Endothelial cell of hepatic sinusoid (primary cell): ENCODE data around the gene ACTL10.

Experiments
- in situ Hi-C: cut with HindIII; loops from 2 replicates; pipeline ENCODE4 v1.10.0; 2017; ENCODE audit warnings: low sequenced_read_pairs

Gene ACTL10

DNA sequence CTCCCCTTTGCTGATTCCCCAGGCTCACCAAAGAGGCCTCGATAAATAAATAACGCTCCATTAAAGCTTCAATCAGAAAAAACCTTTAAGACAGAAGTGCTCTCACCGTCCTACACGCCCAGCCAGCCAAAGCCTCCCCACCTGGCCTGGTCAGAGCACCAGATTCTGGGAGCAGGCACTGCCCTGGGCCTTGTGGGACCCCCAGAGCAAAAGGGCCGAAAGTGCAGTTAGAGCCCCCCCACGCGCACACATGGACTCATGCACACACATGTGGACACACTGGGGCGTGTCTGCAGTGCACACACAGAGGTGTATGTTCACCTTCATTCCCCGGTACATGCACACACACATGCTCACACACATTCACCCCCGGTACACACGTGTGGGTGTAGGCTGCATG is 9.4 kb downstream of the ACTL10 start:
- in situ Hi-C loops, result no loop called here

DNA sequence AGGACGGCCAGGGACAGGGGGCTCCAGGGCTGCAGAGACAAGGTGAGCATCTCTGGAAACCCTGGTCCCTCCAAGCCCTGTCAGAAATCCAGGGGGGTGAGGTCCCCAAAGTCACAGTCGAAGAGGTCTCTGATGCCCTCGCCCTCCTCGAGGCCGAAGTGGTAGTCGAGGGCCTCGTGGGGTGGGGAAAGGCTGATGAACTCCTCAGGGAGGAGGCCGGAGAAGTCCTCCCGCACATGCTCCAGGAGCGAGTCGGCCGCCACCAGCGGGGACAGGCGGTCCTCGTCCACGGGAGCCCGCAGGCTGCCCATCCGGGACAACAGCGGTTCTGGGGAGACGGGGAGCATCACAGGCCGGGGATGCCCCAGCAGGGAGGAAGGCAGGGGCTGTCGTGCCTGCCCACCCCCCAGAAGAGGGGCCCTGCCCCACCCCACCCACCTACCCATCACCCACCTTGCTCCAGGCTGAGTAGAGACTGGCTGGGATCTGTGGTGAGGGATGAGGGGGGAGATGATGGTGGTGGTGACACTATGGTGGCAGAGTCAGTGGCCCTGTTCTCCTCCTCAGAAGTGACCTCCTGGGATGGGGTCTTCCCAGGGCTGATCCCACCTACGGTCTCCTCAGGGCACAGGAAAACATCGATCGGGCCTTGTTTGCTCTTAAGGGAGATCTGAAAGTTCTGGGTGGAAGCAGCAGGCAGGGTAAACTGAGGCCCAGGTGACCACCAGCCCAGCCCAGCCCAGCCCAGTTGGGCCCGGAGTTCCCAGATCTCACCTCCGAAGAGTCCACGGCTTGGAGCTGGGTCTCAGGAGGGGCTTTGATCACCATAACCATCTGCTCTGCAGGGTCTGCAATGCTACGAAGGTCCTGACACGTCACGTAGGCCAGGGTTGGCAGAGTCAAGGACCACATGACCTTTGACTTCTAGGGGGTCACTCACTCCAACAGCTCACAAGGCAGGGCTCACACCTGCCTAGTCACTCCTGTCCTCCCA is 10.2 kb downstream of the ACTL10 start:
- in situ Hi-C loops, result no loop called here

DNA sequence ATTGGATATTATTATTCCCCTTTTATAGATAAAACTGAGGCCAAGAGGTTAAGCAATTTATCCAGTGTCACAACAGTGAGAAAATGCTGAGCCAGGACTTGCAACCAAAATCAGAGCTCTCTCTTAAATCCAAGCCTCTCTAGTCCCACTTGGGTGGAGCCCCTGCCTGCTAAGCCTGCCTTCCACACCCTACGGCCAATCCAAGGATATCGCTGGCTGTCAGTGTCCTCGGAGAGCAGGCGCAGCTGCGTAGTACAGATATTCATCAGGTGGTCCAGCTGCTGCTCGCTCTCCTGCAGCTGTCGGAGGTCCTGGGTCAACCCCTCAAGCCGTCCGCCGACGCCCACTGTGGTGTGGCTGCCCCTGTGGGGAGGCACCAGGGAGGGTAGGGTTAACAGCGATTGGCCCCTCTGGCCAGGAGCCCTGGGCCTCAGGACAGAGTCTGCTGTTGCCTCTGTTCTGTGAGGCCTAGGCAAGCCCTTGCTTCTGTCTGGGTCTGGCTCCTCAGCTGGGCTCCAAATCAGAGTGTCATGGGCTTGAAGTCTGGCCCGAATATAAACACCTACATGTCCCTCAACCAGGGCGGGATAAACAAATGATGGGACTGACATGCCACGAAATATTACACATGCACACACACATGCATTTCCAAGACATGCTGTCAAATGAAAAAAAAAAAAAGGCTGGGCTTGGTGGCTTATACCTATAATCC is 11.4 kb downstream of the ACTL10 start:
- in situ Hi-C loops, result no loop called here

DNA sequence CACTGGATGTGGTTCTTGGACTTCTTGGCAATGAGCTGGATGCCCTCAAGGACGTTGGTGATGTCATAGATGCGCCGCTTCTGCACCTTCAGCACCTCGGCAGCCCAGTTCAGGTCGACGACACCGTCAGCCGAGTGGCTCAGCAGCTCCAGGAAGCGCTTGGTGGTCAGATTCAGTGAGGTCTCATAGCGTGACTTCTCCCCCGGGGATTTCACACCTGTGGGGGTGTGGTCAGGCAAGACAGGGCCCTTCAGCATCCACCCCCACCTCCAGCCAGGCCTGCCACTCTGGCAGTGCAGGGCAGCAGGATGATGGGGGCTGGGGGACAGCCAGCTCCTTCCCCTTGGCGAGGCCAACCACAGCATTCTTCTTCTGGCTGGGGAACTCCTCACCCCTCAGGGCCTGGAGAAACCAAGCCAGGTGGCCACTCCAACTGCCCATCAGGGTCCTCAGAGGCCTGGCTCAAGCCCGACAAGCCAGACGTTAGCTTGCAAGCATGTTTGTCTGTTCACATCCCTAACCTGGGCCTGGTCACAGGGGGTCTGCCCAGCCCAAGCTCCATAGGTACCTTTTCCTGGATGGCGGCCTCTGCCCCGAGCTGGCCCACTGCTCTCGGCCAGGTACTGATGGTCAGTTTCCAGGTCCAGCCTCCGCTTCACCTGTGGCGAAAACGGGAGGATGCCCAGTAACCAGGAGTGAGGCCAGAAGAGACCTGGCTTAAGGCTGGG is 13.2 kb downstream of the ACTL10 start:
- in situ Hi-C loops, result no loop called here

DNA sequence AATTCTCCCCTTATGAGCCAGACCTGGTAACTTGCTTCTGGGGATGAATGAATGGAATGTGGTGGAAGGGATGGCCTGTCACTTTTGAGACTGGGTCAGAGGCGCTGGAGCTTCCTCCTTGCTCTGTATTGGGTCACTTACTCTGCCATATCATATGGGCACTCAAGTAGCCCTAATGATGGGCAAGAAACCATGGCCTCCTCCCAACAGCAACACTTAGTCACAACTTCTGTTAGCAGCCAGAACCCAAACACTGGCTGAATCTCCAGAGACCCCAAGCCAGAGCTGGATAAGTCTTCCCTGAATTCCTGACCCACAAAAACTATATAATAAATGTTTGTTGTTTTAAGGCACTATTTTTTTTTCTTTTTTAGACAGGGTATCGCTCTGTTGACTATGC is 13.9 kb downstream of the ACTL10 start:
- in situ Hi-C loops, result no loop called here

DNA sequence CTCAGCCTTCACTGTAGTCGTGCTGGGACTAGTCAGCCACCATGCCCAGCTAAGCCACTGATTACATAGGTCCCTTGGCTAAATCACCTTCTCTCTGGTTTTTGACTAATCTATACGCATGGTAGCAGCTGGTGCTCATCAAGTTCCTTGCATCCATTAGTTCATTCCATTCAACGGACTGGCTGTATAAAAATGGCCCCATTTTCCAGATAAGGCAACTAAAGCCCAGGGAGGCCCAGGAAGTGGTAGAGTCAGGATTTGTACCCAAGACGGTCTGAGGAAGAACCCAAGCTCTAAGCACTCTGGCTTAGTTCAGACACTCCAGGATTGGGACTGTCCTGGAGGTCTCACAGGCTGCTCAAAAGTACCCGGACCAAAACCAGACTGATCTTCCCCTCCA is 14.5 kb downstream of the ACTL10 start:
- in situ Hi-C loops, result no loop called here

DNA sequence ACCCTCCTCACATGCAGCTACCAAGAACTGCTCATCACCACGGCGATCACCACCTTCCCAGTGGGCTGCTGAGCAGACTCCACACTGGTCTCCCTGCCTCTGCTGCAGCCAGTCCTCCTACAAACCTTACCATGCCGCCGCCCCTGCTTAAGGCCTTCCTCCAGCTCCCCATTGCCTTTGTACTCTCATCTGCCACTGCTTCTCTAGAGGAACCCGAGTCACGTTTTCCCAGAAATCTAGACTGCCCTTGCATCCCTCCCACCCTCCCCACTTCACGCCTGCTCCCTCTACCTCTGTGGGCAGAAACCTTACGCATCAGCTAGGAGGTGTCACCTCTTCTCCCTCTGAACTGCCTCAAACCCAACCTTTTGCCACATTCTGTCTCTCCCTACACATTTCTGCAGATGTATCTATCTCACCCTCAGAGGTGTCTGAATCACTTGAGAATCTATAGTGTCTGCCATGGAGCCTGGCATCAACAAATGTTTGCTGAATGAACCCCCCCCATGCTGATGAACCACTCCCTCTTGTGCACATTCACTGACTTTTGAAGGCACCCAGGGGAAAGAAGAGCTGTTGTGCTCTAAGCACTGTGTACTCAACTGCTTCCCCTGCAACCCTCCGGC is 15.1 kb downstream of the ACTL10 start:
- in situ Hi-C loops, result no loop called here

DNA sequence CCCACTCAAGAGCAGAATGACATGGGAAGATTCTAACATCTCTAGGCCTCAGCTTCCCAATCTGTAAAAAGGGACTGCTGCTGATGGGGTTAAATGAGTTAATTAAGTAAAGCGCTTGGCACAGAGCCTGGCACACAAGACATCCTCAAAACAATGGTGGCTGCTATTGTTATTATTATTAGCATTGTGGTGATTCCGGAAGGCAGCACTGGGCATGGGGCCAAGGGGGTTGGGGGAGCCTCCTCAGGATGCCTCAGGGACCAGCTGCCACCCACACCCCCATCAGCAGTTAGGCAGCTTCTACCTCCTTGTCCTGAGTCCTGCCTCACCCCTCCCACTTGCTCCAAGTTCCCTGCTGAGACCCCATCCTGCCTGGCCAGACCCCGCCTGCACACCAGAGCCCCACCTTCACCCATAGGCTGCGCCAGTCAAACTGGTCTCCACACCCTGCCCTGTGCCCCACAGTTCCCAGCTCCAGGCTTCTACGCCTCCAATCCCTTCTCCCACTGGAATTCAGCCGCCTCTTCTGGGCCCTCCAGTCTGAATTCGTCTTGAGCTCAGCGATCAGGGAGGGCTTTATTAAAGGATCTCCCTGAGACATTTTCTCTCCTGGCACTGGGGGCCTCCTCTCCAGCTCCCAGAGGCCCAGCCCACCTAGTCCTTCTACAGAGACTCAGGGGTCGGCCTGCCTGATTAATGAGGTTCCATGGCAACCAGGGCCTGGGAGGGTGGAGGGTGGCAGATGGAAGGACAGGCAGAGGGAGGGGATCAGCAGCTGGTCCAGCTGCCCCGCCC is 18.0 kb downstream of the ACTL10 start:
- in situ Hi-C loops, result loop anchor here (5.0 kb wide), 1 partner anchor 38 kb away; the partner anchor contains the start of gene PXMP4

DNA sequence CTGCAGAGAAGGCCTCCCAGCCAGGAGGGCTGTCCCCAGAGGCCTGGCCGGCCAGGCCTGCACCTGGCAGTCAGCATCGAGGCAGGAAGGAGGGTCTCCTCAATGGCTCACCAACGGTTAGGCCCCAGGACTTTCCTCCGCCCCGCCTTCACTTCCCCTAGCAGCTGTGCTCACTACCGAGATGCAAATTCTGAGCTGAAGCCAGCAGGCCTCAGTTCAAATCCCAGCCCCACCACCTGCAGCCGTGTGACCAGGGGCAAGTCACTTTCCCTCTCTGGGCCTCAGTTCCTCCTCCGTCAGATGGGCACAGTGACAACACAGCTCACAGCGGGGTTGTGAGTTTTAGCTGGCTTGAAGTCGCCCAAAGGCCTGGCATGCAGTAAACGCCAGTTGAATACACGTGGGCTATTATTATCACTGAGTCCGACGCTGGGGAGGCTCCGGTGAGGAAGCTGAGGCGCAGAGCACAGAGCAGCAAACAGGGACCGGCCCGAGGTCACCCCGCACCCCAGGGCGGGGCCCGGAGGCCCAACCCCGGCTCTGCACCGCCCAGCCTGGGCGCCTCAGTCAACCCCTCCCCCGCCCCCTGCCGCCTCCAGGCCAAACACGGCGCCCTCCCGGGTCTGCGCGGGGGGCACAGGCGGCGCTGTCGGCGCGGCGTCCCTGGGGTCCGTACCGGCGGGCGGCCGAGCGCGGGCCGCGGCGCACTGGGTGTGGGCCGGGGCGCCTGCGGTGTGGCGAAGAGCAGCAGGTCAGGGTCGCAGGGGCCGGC is 18.8 kb downstream of the ACTL10 start:
- in situ Hi-C loops, result loop anchor here (5.0 kb wide), 1 partner anchor 37 kb away; the partner anchor contains the start of gene PXMP4

DNA sequence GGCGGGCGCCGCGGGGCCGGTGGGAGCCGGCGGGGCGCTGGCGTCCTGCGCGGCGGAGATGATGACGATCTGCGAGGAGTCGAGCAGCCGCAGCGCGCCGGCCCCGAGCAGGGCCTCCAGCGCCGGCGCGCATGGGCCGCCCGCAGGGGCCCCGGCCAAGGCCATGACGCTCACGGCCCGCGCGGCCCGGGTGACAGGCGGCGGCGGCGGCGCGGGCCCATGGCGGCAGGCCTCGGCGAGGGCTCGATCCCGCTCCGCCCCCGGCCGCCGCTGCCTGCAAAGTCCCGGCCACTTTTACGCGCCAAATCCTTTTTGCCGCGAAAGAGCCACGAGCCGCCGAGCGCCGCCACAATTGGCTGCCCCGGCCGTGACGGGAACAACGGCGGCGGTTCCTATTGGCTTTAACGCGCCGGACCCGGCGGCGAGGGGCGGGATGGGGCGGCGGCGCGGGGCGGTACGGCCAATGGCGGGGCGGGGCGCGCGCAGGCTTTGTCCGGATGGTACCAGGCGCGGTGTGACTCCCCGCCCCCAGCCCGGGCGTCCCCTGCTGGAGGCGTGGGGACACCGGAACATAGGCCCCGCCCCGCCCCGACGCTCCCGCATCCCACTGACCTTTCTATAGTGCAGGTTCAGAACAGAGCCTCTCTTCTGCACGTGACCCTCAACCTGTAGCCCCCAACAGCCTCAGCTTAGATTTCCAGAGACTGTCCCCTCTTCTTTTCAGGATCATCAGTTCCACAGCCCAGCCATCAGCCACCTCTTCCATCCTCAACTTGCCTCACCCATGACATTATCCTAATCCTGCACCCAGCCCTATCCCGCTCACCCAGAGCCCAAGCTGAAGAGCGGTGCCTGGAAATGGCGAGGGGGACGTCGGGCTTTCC is 19.6 kb downstream of the ACTL10 start, which contains the start of gene E2F1:
Gene E2F1, minus strand, starts transcription at position 286 of the 884 bp plus-strand sequence. Its CDS starts 121 bp downstream, at position 165.
- in situ Hi-C loops, result loop anchor here (5.0 kb wide), 1 partner anchor 36 kb away; the partner anchor contains the start of gene PXMP4

DNA sequence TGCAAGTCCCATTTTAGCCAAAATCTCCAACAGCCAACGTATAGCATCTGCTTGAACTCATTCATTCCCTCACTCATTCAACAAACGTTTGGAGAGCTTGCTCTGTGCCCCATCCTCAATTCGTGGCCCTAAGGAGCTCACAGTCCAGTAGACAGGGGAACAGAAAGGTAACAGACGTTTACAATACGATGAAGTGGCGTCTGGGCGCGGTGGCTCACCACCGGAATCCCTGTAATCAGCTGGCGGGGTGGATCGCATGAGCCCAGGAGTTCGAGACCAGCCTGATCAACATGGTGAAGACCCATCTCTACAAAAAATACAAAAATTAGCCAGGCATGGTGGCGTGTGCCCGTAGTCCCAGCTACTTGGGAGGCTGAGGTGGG is 20.2 kb downstream of the ACTL10 start:
- in situ Hi-C loops, result loop anchor here (5.0 kb wide), 1 partner anchor 35 kb away; the partner anchor contains the start of gene PXMP4

DNA sequence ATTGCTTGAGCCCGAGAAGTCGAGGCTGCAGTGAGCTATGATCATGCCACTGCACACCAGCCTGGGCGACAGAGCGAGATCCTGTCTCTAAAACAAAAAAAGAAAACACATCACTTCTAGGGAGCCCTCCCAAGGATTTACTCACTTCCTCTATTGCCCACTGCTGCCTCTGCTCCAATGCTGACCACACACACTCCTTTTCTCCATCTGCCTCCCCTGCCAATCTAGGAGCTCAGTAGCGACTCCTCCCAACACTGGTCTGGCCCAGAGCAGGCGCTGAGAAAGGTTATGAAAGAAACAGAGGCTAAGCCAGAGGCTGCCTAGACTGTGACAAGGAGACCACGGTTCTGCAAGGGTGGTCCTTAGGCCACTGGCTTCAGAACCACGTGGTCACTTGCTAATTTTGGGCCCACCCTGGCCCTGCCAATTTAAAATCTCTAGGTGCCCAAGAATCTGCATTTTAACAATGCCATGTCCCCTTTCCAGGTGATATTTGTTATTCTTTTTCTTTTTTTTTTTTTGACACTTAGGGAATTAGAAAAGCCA is 20.7 kb downstream of the ACTL10 start:
- in situ Hi-C loops, result loop anchor here (5.0 kb wide), 1 partner anchor 35 kb away; the partner anchor contains the start of gene PXMP4

DNA sequence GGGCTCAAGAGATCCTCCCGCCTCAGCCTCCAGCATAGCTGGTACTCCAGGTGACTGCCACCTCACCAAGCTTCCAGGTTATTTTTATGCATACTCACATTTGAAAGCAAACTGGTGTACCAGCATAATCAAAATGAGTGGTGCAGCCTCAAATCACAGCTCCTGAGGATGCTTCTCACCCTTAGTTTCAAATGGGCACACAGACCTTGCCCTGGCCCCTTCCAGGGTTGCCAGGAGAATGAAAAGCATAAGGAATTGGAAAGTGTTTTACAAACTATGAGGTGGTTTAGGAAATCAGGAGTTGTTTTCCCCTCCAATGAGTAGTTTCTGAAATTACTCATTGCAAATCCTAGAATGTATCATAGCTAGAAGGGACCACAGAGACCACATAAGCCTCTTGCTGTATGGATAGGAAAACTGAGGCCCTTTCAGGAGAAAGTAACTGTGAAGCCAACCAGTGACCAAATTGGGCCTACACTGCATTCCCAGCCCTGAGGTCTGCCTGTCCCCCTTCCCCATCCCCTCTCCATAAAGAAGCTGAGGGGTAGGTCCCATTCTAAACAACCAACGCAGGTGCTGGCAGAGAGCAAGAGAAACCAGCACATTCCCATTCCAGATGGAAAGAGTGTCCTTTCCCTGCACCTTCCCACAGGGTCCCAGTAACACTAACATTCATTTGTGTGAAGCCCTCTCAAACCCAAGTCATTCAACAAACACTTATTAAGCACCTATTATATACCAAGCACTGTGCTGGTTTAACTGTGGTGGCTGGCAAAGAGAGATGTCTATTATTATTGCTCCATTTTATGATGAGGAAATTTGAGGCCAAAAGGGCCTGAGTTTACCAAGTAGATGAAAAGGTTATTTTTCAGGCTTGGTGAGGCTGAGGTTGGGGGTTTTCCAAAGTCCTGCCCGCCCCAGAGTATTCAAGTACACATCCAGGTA is 21.5 kb downstream of the ACTL10 start:
- in situ Hi-C loops, result loop anchor here (5.0 kb wide), 1 partner anchor 34 kb away; the partner anchor contains the start of gene PXMP4

DNA sequence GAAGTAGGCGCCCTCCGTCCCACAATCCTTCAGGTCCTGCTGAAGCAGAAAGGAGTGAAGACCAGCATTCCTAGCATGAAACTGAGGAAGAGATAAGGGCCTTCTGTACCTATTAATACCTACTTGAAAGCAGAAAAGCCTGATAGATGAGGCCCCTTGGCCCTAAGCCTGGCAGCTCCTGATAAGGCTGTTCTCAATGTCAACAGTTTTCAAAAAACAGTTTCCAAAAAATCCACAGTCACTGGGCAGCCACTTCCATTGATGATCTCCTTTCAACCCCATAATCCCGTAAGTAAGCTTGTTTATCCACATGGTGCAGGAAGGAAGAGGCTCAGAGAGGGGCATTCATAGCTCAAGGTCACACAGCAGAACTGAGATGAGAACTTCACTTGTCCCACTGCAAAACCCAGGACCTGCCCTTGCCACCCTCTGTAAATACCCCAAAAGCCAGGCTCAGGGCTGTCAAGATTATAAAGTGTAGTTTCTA is 22.2 kb downstream of the ACTL10 start:
- in situ Hi-C loops, result loop anchor here (5.0 kb wide), 1 partner anchor 33 kb away; the partner anchor contains the start of gene PXMP4

DNA sequence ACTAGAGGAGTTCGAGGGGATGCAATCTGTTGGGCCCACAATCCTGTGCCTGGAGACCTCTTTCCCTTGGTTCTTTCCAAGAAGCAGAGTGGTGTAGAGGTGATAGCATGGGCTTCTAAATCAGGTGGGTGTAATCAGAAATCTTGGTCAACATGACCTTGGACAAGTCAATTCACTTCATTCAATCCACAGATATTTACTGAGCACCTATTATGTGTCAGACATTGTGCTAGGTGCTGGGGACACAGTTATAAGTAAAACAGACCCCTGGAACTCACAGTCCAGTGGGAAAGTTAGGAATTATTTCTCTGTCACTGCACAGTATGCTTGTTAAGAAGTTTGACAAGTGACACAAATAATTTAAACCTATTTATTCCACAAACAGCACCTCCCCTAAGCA is 22.8 kb downstream of the ACTL10 start:
- in situ Hi-C loops, result loop anchor here (5.0 kb wide), 1 partner anchor 33 kb away; the partner anchor contains the start of gene PXMP4

DNA sequence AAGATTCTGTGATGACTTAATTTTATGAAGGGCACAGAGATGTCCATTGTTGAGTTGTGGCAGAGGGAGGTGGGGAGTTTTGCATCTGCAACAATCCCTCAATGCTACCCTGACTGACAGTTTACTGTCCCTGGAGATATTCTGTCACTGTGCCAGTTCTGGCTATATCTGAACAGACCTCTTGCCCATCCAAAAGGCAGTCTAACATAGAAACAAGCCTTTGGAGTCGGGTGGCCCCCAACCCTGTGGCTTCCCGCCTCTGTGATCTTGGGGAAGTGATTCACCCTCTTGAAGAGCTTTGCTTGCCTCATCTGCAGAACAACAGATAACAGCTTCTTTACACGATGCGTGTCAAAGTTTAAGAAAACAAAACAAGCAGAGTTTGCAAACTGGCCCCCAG is 23.2 kb downstream of the ACTL10 start:
- in situ Hi-C loops, result loop anchor here (5.0 kb wide), 1 partner anchor 32 kb away; the partner anchor contains the start of gene PXMP4
